OCI-LY3 (cell line): ENCODE measurements around the gene SMCO1.
A peak's percentile ranks its signal among the peaks of the same experiment; 100 is the strongest.

ENCODE experiments used
- H2AFZ ChIP-seq: fragments of 200-600, 300-600 bp; shearing (Covaris generic); 2 replicates; pipeline ENCODE4 v1.6.0; 2014; ENCODE audit warnings: antibody characterized with exemption, low read depth, low read length
- H3K27ac ChIP-seq: fragments of 200-600, 300-600 bp; sonication (generic); 2 replicates; pipeline ENCODE4 v1.5.1; 2014; ENCODE audit warnings: mild to moderate bottlenecking, low read length, moderate library complexity, mixed read lengths
- H3K27me3 ChIP-seq: fragments of 200-600, 300-600 bp; sonication (generic); 2 replicates; pipeline ENCODE4 v1.6.1; 2014; ENCODE audit warnings: low read depth, low read length, mixed read lengths
- H3K36me3 ChIP-seq: fragments of 200-600, 300-600 bp; sonication (generic); replicated peaks from 2 replicates; pipeline ENCODE3; 2014; ENCODE audit warnings: low read depth, low read length, mixed read lengths
- H3K4me1 ChIP-seq: fragments of 300-600, 200-600 bp; sonication (generic); 2 replicates; pipeline ENCODE4 v1.6.1; 2014; ENCODE audit warnings: low read length, mixed read lengths
- H3K4me2 ChIP-seq: fragments of 200-600, 300-600 bp; sonication (generic); 2 replicates; pipeline ENCODE4 v1.6.1; 2014; ENCODE audit warnings: low read length, mixed read lengths
- H3K4me3 ChIP-seq: fragments of 300-600, 200-600 bp; sonication (generic); 2 replicates; pipeline ENCODE4 v1.5.1; 2014; ENCODE audit warnings: antibody characterized with exemption, mild to moderate bottlenecking, low read length, moderate library complexity
- H3K79me2 ChIP-seq: fragments of 300-600, 200-600 bp; shearing (Covaris generic); 2 replicates; pipeline ENCODE4 v1.6.1; 2014; ENCODE audit warnings: mild to moderate bottlenecking, low read length, mixed read lengths
- H3K9ac ChIP-seq: fragments of 300-600, 200-600 bp; shearing (Covaris generic); 2 replicates; pipeline ENCODE4 v1.6.0; 2014; ENCODE audit warnings: mild to moderate bottlenecking, low read length, moderate library complexity
- H3K9me3 ChIP-seq: fragments of 200-600, 300-600 bp; shearing (Covaris generic); 2 replicates; pipeline ENCODE4 v1.6.1; 2014; ENCODE audit warnings: low read length, mixed read lengths; ENCODE audit not compliant: insufficient read depth
- H4K20me1 ChIP-seq: fragments of 200-600, 300-600 bp; sonication (generic); 2 replicates; pipeline ENCODE4 v1.6.1; 2016; ENCODE audit warnings: low read length, mixed read lengths; ENCODE audit not compliant: insufficient read depth
- CTCF ChIP-seq: fragments of 200-600, 300-600 bp; sonication (generic); IDR thresholded peaks from 2 replicates; pipeline ENCODE4 v1.5.1; 2014; ENCODE audit warnings: antibody characterized with exemption, low read length, low read depth
- EZH2phosphoT487 ChIP-seq: fragments of 200-600 bp; shearing (Covaris generic); IDR thresholded peaks from 2 replicates; pipeline ENCODE4 v1.6.1; 2018; ENCODE audit warnings: antibody characterized with exemption, mixed run types, low read depth

The SMCO1 gene

GRCh38 chr3:196489747-196490146, 25.4 kb downstream of the SMCO1 start:
- H3K4me3 ChIP-seq, result no peak overlapping the region
- H3K9ac ChIP-seq, result no peak overlapping the region
- H3K36me3 ChIP-seq, result peaks cover 53% of the 10 kb centered on the region
- TF ChIP-seq EZH2phosphoT487, result no peak
- no peak for TF ChIP-seq CTCF
- H4K20me1 ChIP-seq, result peaks cover 48% of the 10 kb centered on the region
- no peaks in the 10 kb centered on the region for H3K4me1 ChIP-seq
- no peak overlapping the region for H2AFZ ChIP-seq
- peaks cover 80% of the 10 kb centered on the region for H3K79me2 ChIP-seq
- no peaks in the 10 kb centered on the region for H3K9me3 ChIP-seq
- H3K27me3 ChIP-seq, result no peaks in the 10 kb centered on the region
- H3K27ac ChIP-seq, result no peak overlapping the region
- no peak overlapping the region for H3K4me2 ChIP-seq

GRCh38 chr3:196486263-196486662, 28.9 kb downstream of the SMCO1 start:
- Histone ChIP-seq H4K20me1 (peaks cover 22% of the 10 kb centered on the region), H3K4me1 (peaks cover 14% of the 10 kb centered on the region), H3K9me3 (no peaks in the 10 kb centered on the region), H3K9ac (no peak overlapping the region), H3K27ac (no peak overlapping the region), H3K36me3 (peaks cover 48% of the 10 kb centered on the region), H3K27me3 (no peaks in the 10 kb centered on the region), H3K4me2 (no peak overlapping the region), H3K79me2 (peaks cover 55% of the 10 kb centered on the region), H2AFZ (no peak overlapping the region), H3K4me3 (no peak overlapping the region)
- TF ChIP-seq CTCF, result peak; percentile 42
- TF ChIP-seq EZH2phosphoT487, result no peak

GRCh38 chr3:196477678-196478077, 37.5 kb downstream of the SMCO1 start:
- Histone ChIP-seq H3K4me2 (no peak overlapping the region), H3K4me3 (no peak overlapping the region), H3K9ac (no peak overlapping the region), H3K4me1 (no peaks in the 10 kb centered on the region), H2AFZ (no peak overlapping the region), H3K9me3 (no peaks in the 10 kb centered on the region), H3K36me3 (peaks cover 51% of the 10 kb centered on the region), H3K79me2 (no peaks in the 10 kb centered on the region; the same call in 1 of the 2 replicates), H3K27me3 (no peaks in the 10 kb centered on the region), H4K20me1 (no peaks in the 10 kb centered on the region), H3K27ac (no peak overlapping the region)
- TF ChIP-seq CTCF, result no peak
- TF ChIP-seq EZH2phosphoT487, result no peak

- Histone ChIP-seq H3K79me2 (peaks cover 14% of the 10 kb centered on the region), H3K9me3 (no peaks in the 10 kb centered on the region), H3K4me3 (no peak overlapping the region), H3K27ac (no peak overlapping the region), H4K20me1 (peaks cover 26% of the 10 kb centered on the region), H3K9ac (no peak overlapping the region), H3K4me2 (no peak overlapping the region), H3K36me3 (peaks cover 56% of the 10 kb centered on the region), H3K4me1 (no peaks in the 10 kb centered on the region), H3K27me3 (no peaks in the 10 kb centered on the region), H2AFZ (no peak overlapping the region)
- TF ChIP-seq EZH2phosphoT487 (no peak), CTCF (no peak)
These were observed 42.9 kb downstream of the SMCO1 start for GRCh38 chr3:196472286-196472685.
